ENCODE data around the gene KMT5C.

DNA sequence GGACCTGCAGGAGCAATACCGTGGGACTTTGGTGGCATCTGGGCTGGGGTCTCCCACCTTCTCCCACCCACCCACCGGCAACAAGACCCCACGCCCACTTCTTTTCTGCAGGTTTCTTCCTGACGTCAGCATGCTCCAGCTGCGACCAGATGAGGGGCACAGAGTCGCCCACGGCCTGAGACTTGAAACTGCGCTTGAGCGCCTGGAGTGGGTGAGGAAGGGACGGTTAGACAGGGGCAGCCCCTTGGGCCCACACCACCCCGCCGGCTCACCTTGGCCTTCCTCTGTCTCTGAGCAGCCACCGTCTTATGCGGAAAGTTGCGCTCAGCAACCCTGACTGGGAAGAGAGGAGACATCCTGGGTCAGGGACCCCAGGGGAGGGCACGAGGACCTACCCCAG is 21.2 kb downstream of the KMT5C start:
- TF ChIP-seq POLR2AphosphoS5 (IDR thresholded peaks at IDR 0.05; ENCODE audit: low read depth, low read length) = no peak
- no peak for TF ChIP-seq POLR2A (IDR thresholded peaks at IDR 0.05; ENCODE audit: low read depth, low read length)
- TF ChIP-seq TAF1 (IDR thresholded peaks at IDR 0.05; ENCODE audit: borderline replicate concordance, low read depth, low read length) = no peak
